GM12878 (cell line): ENCODE data around the gene CACNA2D3. TPM values are rescaled to one million over a fixed set of nuclear protein-coding genes. Genes with fewer than 3 reads are reported as not detected.

ENCODE experiments used
- ATAC-seq: fragments of 200-7000 bp; cut with Tn5 transposase; 3 replicates; pipeline ENCODE4 v1.9.1; 2020; ENCODE audit warnings: mild to moderate bottlenecking, moderate library complexity
- BruUV-seq: library from RNA; stranded (reverse); fragments of 400-500 nt; replicated peaks from 2 replicates; lab custom pipeline; 2021; lab: Mats Ljungman, UMichigan
- CTCF ChIA-PET: fragments of 300-600 bp; sonication (Branson Sonifier 250); formaldehyde crosslinking; extraction: SDS; loops from one replicate; lab custom pipeline; 2021; ENCODE audit warnings: inconsistent platforms; lab: Yijun Ruan, JAX
- POLR2A ChIA-PET: fragments of 350-600 bp; formaldehyde crosslinking; extraction: SDS; loops from one replicate; lab custom pipeline; 2021; ENCODE audit warnings: inconsistent platforms; lab: Charles Lee
- RAD21 ChIA-PET: fragments of 300-600 bp; sonication (Branson Sonifier 250); formaldehyde crosslinking; loops from one replicate; lab custom pipeline; 2023; ENCODE audit warnings: antibody characterized with exemption; ENCODE audit not compliant: unreplicated experiment; lab: Charles Lee
- SMC1A ChIA-PET: fragments of 300-600 bp; sonication (Branson Sonifier 250); formaldehyde crosslinking; loops from one replicate; lab custom pipeline; 2023; ENCODE audit not compliant: unreplicated experiment, uncharacterized antibody; lab: Charles Lee
- DNase-seq: peaks from one replicate; pipeline ENCODE4 v3.0.0-alpha.2; 2011; ENCODE audit warnings: low read depth, low spot score
- FAIRE-seq: peaks from 3 replicates; lab custom pipeline; 2011; peaks lifted over from hg19 to GRCh38; lab: Jason Lieb, UNC
- H2AFZ ChIP-seq: 2 replicates; pipeline ENCODE4 v1.6.0; 2011; ENCODE audit warnings: low read depth, low read length, control low read depth; ENCODE audit not compliant: control insufficient read depth
- H3K27ac ChIP-seq: 2 replicates; pipeline ENCODE4 v1.5.1; 2011; ENCODE audit warnings: control low read depth; ENCODE audit not compliant: control insufficient read depth, insufficient read depth
- H3K27me3 ChIP-seq, 2 experiments: replicated peaks in 1 of 2; 2 replicates each; pipeline versions ENCODE4 v1.6.0 to v1.6.1; 2011; ENCODE audit warnings: low read length in 1 of 2; ENCODE audit not compliant: control insufficient read depth in 2 of 2, insufficient read depth in 2 of 2
- H3K36me3 ChIP-seq, 2 experiments: 2 replicates each; pipeline ENCODE4 v1.5.1; 2011; ENCODE audit warnings: low read length in 1 of 2; ENCODE audit not compliant: control insufficient read depth in 2 of 2, insufficient read depth in 2 of 2
- H3K4me1 ChIP-seq: 2 replicates; pipeline ENCODE4 v1.6.1; 2011; ENCODE audit warnings: mild to moderate bottlenecking, low read length, moderate library complexity, mixed read lengths; ENCODE audit not compliant: control insufficient read depth, insufficient read depth
- H3K4me2 ChIP-seq: 2 replicates; pipeline ENCODE4 v1.6.0; 2011; ENCODE audit warnings: control low read depth; ENCODE audit not compliant: control insufficient read depth, insufficient read depth
- H3K4me3 ChIP-seq: fragments of 200-600 bp; sonication (generic); 2 replicates; pipeline ENCODE4 v1.5.1; 2016
- H3K79me2 ChIP-seq: 2 replicates; pipeline ENCODE4 v1.6.0; 2011; ENCODE audit warnings: low read length; ENCODE audit not compliant: control insufficient read depth, insufficient read depth
- H3K9ac ChIP-seq: 2 replicates; pipeline ENCODE4 v1.8.0; 2011; ENCODE audit warnings: low read length, control low read depth, mixed read lengths; ENCODE audit not compliant: control insufficient read depth, insufficient read depth
- H3K9me3 ChIP-seq: replicated peaks from 3 replicates; pipeline ENCODE4 v1.5.1; 2011; ENCODE audit warnings: mild to moderate bottlenecking, low read length; ENCODE audit not compliant: control insufficient read depth, insufficient read depth
- H4K20me1 ChIP-seq: 2 replicates; pipeline ENCODE4 v1.6.0; 2011; ENCODE audit not compliant: control insufficient read depth, insufficient read depth
- BACH1 ChIP-seq: fragments of 450-650 bp; IDR thresholded peaks from 2 replicates; pipeline ENCODE4 v1.6.1; 2017; ENCODE audit warnings: mild to moderate bottlenecking, borderline replicate concordance
- EGR1 ChIP-seq, 2 experiments: IDR thresholded peaks; 1 replicate in 1 of 2; 2 replicates in 1 of 2; pipeline ENCODE4 v1.6.1; 2011 to 2012; ENCODE audit warnings: low read depth in 2 of 2, low read length in 2 of 2, borderline replicate concordance in 1 of 2, mild to moderate bottlenecking in 1 of 2, moderate library complexity in 1 of 2
- HDAC2 ChIP-seq: fragments of 200-600 bp; sonication (generic); IDR thresholded peaks from 2 replicates; pipeline ENCODE4 v1.6.1; 2017
- IKZF1 ChIP-seq: fragments of 450-650 bp; conservative IDR thresholded peaks from 2 replicates; pipeline ENCODE4 v1.6.1; 2017; ENCODE audit warnings: antibody characterized with exemption, mild to moderate bottlenecking
- IKZF2 ChIP-seq, 2 experiments: fragments of 450-650 bp; IDR thresholded peaks; 2 replicates each; pipeline ENCODE4 v1.6.1; 2017; ENCODE audit warnings: mild to moderate bottlenecking in 2 of 2, moderate library complexity in 2 of 2
- IRF4 ChIP-seq: IDR thresholded peaks from 2 replicates; pipeline ENCODE4 v1.6.1; 2011; ENCODE audit warnings: low read depth, low read length
- MEF2B ChIP-seq: fragments of 450-650 bp; IDR thresholded peaks from 2 replicates; pipeline ENCODE4 v1.6.1; 2018; ENCODE audit warnings: mild to moderate bottlenecking, moderate library complexity; ENCODE audit not compliant: partially characterized antibody, poor library complexity, severe bottlenecking
- MTA3 ChIP-seq: IDR thresholded peaks from 2 replicates; pipeline ENCODE4 v1.6.1; 2012; ENCODE audit warnings: low read length, inconsistent platforms, borderline replicate concordance
- NBN ChIP-seq: fragments of 450-650 bp; IDR thresholded peaks from 2 replicates; pipeline ENCODE4 v1.6.1; 2016
- NFXL1 ChIP-seq: fragments of 450-650 bp; IDR thresholded peaks from 2 replicates; pipeline ENCODE4 v1.6.1; 2017; ENCODE audit warnings: antibody characterized with exemption, mild to moderate bottlenecking, borderline replicate concordance
- PAX8 ChIP-seq: fragments of 450-650 bp; IDR thresholded peaks from 2 replicates; pipeline ENCODE4 v1.6.1; 2017; ENCODE audit warnings: mild to moderate bottlenecking, moderate library complexity
- RAD51 ChIP-seq: fragments of 450-650 bp; IDR thresholded peaks from 2 replicates; pipeline ENCODE4 v1.6.1; 2016; ENCODE audit warnings: moderate library complexity, mild to moderate bottlenecking, inconsistent platforms
- RB1 ChIP-seq: fragments of 450-650 bp; formaldehyde crosslinking; IDR thresholded peaks from 2 replicates; pipeline ENCODE4 v1.6.1; 2017; ENCODE audit warnings: mild to moderate bottlenecking, borderline replicate concordance
- SMAD1 ChIP-seq: fragments of 450-650 bp; IDR thresholded peaks from 2 replicates; pipeline ENCODE4 v1.6.1; 2018; ENCODE audit warnings: mild to moderate bottlenecking, low read depth; ENCODE audit not compliant: partially characterized antibody
- SMARCA5 ChIP-seq: fragments of 450-650 bp; IDR thresholded peaks from 2 replicates; pipeline ENCODE4 v1.6.1; 2017; ENCODE audit warnings: mild to moderate bottlenecking
- YBX1 ChIP-seq: fragments of 450-650 bp; IDR thresholded peaks from 2 replicates; pipeline ENCODE4 v1.6.1; 2016; ENCODE audit warnings: antibody characterized with exemption
- ZBED1 ChIP-seq: IDR thresholded peaks from 2 replicates; pipeline ENCODE4 v1.6.1; 2016; ENCODE audit warnings: borderline replicate concordance
- WGBS: methylation state at CpG from one replicate; pipeline ENCODE4 v1.1.6; 2016; ENCODE audit warnings: low lambda C conversion rate; ENCODE audit not compliant: insufficient replicate concordance, insufficient coverage; ENCODE audit errors: missing lambda C conversion rate; 5-methylcytosine and 5-hydroxymethylcytosine counted together
- in situ Hi-C: fragments of 300-500 bp; cut with MboI; formaldehyde crosslinking; loops from 9 replicates; pipeline ENCODE4 v1.14.3; 2018; ENCODE audit warnings: mixed read lengths
- intact Hi-C: fragments of 100-400 bp; cut with micrococcal nuclease; formaldehyde crosslinking; loops from one replicate; pipeline ENCODE4 v1.14.2; 2022; ENCODE audit not compliant: unreplicated experiment
- polyA plus RNA-seq, 11 experiments: library from polyadenylated mRNA; depleted of rRNA in 4 of 11; unstranded in 6 of 11; stranded (reverse) in 5 of 11; fragments of >200 nt; fragmentation: Nextera tagmentation in 4 of 11; fragmentation: Illumina TruSeq in 1 of 11; extraction: Ambion mirVana in 4 of 11; extraction: Trizol in 1 of 11; gene quantifications; 1 replicate in 1 of 11; 2 replicates in 10 of 11; pipeline versions ENCODE4 v1.2.1 to v1.2.3, GENCODE V29; 2011 to 2016; ENCODE audit warnings: inconsistent platforms in 2 of 11, missing spikeins in 2 of 11, low read depth in 1 of 11
- total RNA-seq, 4 experiments: library from RNA; depleted of rRNA in 3 of 4; stranded (reverse); fragments of >200 nt in 3 of 4; fragmentation: Illumina TruSeq in 1 of 4; extraction: Trizol in 1 of 4; gene quantifications; 2 replicates each; pipeline versions ENCODE4 v1.2.1 to v1.2.3, GENCODE V29; 2013 to 2021
- TF ChIP-seq, protein P1 (sequence below): IDR thresholded peaks from 2 replicates; pipeline ENCODE4 v1.6.1; 2012; ENCODE audit warnings: low read depth, low read length, improper control_type of control experiment
- TF ChIP-seq, protein P2 (sequence below): IDR thresholded peaks from 2 replicates; pipeline ENCODE4 v1.6.1; 2012; ENCODE audit warnings: low read length, inconsistent platforms

Gene CACNA2D3
- total and polyA plus RNA-seq, 10 of the 15 experiments (the other 5 are each of a cell fraction or from before 2014, with no cell fraction given): not detected

DNA sequence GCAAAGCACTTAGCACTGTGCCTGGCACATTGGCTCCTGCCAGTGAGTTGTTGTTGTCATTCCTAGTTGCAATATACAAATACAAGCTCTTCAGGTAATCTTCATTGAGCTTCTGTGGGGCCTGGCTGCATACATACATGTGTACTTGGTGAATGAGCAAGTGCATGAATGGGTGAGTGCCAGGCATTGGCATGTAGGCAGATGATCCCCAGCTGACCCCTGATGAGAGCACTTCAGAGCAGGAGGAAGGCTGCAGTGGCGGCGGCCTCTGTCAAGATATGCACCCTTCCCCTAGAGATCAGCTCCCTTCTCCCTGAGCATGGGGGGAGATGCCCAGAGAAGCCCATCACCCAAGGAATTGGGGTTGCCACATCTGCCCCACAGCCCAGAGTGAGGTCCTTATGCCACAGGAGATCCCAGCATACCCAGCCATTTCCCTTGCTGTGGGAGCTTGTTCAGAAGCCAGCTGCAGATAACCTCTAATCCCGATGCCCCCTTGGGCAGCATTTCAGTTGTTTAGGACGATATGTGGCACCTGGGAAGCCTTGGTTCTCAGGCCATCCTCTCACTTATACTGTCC, 8.8 kb downstream of the CACNA2D3 start:
- Histone ChIP-seq H3K9me3 (no peaks in the 10 kb centered on the region), H3K9ac (no peak overlapping the region), H3K27me3 (peaks cover 0 to 2% of the 10 kb centered on the region in 2 experiments; a peak in 1 of 4 replicates), H3K27ac (no peak overlapping the region), H4K20me1 (no peaks in the 10 kb centered on the region), H3K36me3 (no peaks in the 10 kb centered on the region), H3K4me1 (no peaks in the 10 kb centered on the region), H3K79me2 (no peaks in the 10 kb centered on the region), H2AFZ (no peak overlapping the region), H3K4me3 (no peak overlapping the region), H3K4me2 (no peak overlapping the region)
- no peak for ATAC-seq
- DNase-seq: no peak
- intact Hi-C loops (no loop called here), in situ Hi-C loops (no loop called here)
- TF ChIP-seq PAX8 (no peak), NFXL1 (no peak), MEF2B (no peak), SMARCA5 (no peak), NBN (no peak), SMAD1 (no peak), MTA3 (no peak), RAD51 (no peak)
- TF ChIP-seq, protein P1, sequence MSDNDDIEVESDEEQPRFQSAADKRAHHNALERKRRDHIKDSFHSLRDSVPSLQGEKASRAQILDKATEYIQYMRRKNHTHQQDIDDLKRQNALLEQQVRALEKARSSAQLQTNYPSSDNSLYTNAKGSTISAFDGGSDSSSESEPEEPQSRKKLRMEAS: no peak
- BruUV-seq: no TSS peak
- ChIA-PET SMC1A (no interaction called here), RAD21 (no interaction called here), POLR2A (no interaction called here), CTCF (no interaction called here)
- no peak for FAIRE-seq
- 41% methylated on average over 4 of the region's 4 CpGs for WGBS

DNA sequence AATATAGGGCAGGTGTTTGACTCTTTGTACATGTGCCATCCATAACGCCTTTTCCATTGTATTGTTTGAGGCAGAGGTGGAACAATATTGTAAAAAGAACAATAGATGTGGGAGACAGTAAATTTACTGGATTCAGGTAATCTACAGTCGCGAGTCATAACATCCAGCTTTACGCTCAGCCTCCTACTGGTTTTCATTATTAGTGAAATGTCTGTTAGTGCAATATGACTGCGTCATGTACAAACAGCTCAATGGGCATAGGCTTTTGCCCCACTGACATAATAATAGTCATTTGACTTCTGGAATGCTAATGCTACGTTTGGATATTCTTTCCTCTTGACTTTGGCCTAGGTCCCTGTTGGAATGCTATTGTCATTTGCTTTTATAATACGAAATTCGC, 9.5 kb downstream of the CACNA2D3 start:
- in situ Hi-C loops: no loop called here
- H3K9ac ChIP-seq: no peak overlapping the region
- WGBS: 41% methylated on average over 8 of the region's 8 CpGs
- H3K4me2 ChIP-seq: no peak overlapping the region
- no peaks in the 10 kb centered on the region for H3K4me1 ChIP-seq
- POLR2A ChIA-PET: no interaction called here
- RAD21 ChIA-PET: no interaction called here
- H4K20me1 ChIP-seq: no peaks in the 10 kb centered on the region
- H3K36me3 ChIP-seq: no peaks in the 10 kb centered on the region
- intact Hi-C loops: no loop called here
- SMC1A ChIA-PET: no interaction called here
- no TSS peak for BruUV-seq
- no peak overlapping the region for H3K4me3 ChIP-seq
- H2AFZ ChIP-seq: no peak overlapping the region
- FAIRE-seq (no peak), DNase-seq (no peak), ATAC-seq (no peak)
- H3K79me2 ChIP-seq: no peaks in the 10 kb centered on the region
- CTCF ChIA-PET: no interaction called here
- no peak for TF ChIP-seq IKZF1
- no peak for TF ChIP-seq IRF4
- no peak for TF ChIP-seq HDAC2
- TF ChIP-seq, protein P2, sequence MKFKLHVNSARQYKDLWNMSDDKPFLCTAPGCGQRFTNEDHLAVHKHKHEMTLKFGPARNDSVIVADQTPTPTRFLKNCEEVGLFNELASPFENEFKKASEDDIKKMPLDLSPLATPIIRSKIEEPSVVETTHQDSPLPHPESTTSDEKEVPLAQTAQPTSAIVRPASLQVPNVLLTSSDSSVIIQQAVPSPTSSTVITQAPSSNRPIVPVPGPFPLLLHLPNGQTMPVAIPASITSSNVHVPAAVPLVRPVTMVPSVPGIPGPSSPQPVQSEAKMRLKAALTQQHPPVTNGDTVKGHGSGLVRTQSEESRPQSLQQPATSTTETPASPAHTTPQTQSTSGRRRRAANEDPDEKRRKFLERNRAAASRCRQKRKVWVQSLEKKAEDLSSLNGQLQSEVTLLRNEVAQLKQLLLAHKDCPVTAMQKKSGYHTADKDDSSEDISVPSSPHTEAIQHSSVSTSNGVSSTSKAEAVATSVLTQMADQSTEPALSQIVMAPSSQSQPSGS: no peak
- TF ChIP-seq ZBED1: no peak
- no peak for TF ChIP-seq IKZF2 (IDR thresholded peaks at IDR 0.05)
- TF ChIP-seq YBX1: no peak
- no peak for TF ChIP-seq BACH1
- no peak for TF ChIP-seq RB1
- TF ChIP-seq EGR1 (IDR thresholded peaks at IDR 0.05; ENCODE audit: borderline replicate concordance in 1 of 2, low read depth in 2 of 2, low read length in 2 of 2): no peak
- no peaks in the 10 kb centered on the region for H3K9me3 ChIP-seq
- H3K27me3 ChIP-seq: peaks cover 0 to 2% of the 10 kb centered on the region in 2 experiments; a peak in 1 of 4 replicates
- no peak overlapping the region for H3K27ac ChIP-seq
